ENCODE results near the gene MYO5C. TPM values are rescaled to one million over a fixed set of nuclear protein-coding genes. Genes with fewer than 3 reads are reported as not detected.

MYO5C gene
- total RNA-seq, 4 donors from 2014 or later = 17.8 to 25.5 (median 23.6) TPM

- Histone ChIP-seq H3K27ac (no peak overlapping the region), H3K9me3 (no peaks in the 10 kb centered on the region), H3K36me3 (peaks cover 0 to 20% (median 6%) of the 10 kb centered on the region in 3 donors), H3K27me3 (no peaks in the 10 kb centered on the region), H3K4me3 (no peak overlapping the region), H3K4me1 (no peaks in the 10 kb centered on the region)
- TF ChIP-seq POLR2A (IDR thresholded peaks at IDR 0.05) (no peak), CTCF (IDR thresholded peaks at IDR 0.05) (no peak)
- intact Hi-C loops (cut with DNase I) = no loop called here
- no peak for DNase-seq
- WGBS, 2 donors = 96 to 100% methylated on average over 3 of the region's 3 CpGs
These were observed 136.0 kb downstream of the MYO5C start for GRCh38 chr15:52159645-52160044.

DNA sequence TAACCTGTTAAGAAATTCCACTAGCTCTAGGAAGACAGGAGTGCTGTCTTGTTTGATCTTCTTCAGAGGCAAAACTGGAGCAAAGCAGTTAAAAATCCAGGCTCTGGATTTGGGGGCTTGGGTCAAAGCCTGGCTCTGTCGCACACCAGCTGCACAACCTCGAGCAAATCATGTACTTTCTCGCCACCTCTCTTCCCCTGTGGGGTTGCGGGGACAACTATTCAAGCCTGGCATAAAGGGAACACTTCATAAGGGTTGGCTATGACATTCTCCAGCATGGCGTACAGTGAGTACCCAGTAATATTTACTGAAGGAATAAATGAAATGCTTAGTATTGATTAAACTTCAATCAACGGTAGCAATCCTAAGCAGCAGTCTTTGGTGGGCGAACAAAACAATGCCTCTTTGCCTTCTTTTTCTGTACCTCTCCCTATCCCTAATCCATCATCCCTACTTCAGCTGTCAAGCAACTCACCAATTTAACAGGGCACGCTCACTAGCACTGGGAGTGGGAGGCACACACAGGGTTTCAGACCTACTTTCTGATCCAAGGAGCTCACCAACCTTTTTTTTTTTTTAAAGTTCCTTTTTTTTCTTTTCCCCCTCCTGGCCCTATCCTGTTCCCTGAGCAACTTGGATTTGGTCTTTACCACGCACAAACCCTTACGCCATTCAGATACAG, 137.4 kb downstream of the MYO5C start:
- no peak for DNase-seq
- Histone ChIP-seq H3K27me3 (no peaks in the 10 kb centered on the region), H3K4me3 (no peak overlapping the region), H3K4me1 (no peaks in the 10 kb centered on the region), H3K27ac (no peak overlapping the region), H3K36me3 (peaks cover 0 to 19% (median 6%) of the 10 kb centered on the region in 3 donors), H3K9me3 (no peaks in the 10 kb centered on the region)
- intact Hi-C loops (cut with DNase I) = no loop called here
- no peak for TF ChIP-seq POLR2A (IDR thresholded peaks at IDR 0.05)
- no peak for TF ChIP-seq CTCF (IDR thresholded peaks at IDR 0.05)
- WGBS, 2 donors = 86 to 93% methylated on average over 10 of the region's 10 CpGs

- no peaks in the 10 kb centered on the region for H3K27me3 ChIP-seq
- H3K27ac ChIP-seq = no peak overlapping the region
- no peaks in the 10 kb centered on the region for H3K9me3 ChIP-seq
- H3K4me3 ChIP-seq = no peak overlapping the region
- DNase-seq = no peak
- TF ChIP-seq CTCF (IDR thresholded peaks at IDR 0.05) = no peak
- no peak for TF ChIP-seq POLR2A (IDR thresholded peaks at IDR 0.05)
- 64 to 71% methylated on average over 2 of the region's 2 CpGs for WGBS, 2 donors
- H3K4me1 ChIP-seq = no peaks in the 10 kb centered on the region
- intact Hi-C loops (cut with DNase I) = no loop called here
- peaks cover 0 to 33% (median 6%) of the 10 kb centered on the region in 3 donors for H3K36me3 ChIP-seq
These were observed 139.7 kb downstream of the MYO5C start for GRCh38 chr15:52155878-52156277.

- no peaks in the 10 kb centered on the region for H3K9me3 ChIP-seq
- H3K27me3 ChIP-seq = no peaks in the 10 kb centered on the region
- H3K4me3 ChIP-seq = no peak overlapping the region
- DNase-seq = no peak
- no peak for TF ChIP-seq POLR2A (IDR thresholded peaks at IDR 0.05)
- no peak for TF ChIP-seq CTCF (IDR thresholded peaks at IDR 0.05)
- H3K27ac ChIP-seq = no peak overlapping the region
- H3K36me3 ChIP-seq = peaks cover 0 to 40% (median 6%) of the 10 kb centered on the region in 3 donors
- 88 to 91% methylated on average over 8 of the region's 8 CpGs for WGBS, 2 donors
- intact Hi-C loops (cut with DNase I) = no loop called here
- no peaks in the 10 kb centered on the region for H3K4me1 ChIP-seq
These were observed 140.4 kb downstream of the MYO5C start for GRCh38 chr15:52154896-52155865.

All from esophagus squamous epithelium (tissue), 5 donors.